ENCODE results near the gene RPS6KB2. TPM values are rescaled to one million over a fixed set of nuclear protein-coding genes. Genes with fewer than 3 reads are reported as not detected.

RPS6KB2 gene
- total and polyA plus RNA-seq, 10 donors = 39.5 to 95.0 (median 55.3) TPM

DNA sequence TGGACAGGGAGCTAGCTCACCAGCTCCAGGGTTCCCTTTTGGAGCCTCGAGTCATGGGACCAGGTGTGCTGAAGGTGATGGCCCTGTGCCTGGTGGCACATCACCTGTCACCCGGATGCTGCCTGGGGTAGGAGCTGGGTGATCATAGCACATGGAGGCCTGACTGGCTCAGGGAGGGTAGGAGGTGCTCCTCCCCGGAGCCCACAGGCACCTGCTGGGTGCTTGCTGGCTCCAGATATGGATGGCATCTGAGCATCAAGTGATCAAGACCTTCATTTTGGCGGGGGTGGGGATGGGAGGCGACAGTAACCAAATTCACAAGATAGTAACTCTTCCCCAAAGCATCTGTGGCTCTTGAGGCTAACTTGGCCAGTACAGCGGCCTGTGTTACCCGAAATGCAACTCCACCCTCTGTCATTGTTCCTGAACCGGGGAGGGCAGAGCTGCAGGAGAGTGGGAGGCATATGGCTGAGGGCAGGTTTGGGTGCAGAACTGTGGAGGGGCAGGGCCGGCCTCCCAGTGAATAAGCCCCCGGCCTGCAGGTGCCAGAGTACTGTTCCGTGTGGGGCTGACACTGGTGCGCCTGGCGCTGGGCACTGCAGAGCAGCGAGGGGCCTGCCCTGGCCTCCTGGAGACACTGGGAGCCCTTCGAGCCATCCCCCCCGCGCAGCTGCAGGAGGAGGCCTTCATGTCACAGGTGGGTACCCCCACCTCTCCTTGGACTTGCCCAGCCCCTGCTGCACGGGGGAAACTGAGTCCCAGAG, 19.7 kb upstream of the RPS6KB2 start:
- H3K27ac ChIP-seq = peak overlapping the region; percentile 65 to 99 (median 96)
- peaks cover 0 to 38% (median 0%) of the 10 kb centered on the region in 7 donors for H3K27me3 ChIP-seq (replicated peaks in 1 of 7)
- H3K4me3 ChIP-seq = peak overlapping the region in 7 of 8 donors; percentile 2 to 75 (median 42)
- H3K4me1 ChIP-seq = peaks cover 37 to 100% (median 91%) of the 10 kb centered on the region in 6 donors
- intact Hi-C loops (cut with DNase I; ENCODE audit: low total_unique reads) = no loop called here
- peaks cover 0 to 50% (median 6%) of the 10 kb centered on the region in 6 donors for H3K36me3 ChIP-seq
- peak; percentile 79 for DNase-seq
- 32 to 57% (median 41%) methylated on average over 5 to 18 of the region's 18 CpGs for WGBS, 5 donors
- no peaks in the 10 kb centered on the region for H3K9me3 ChIP-seq
- TF ChIP-seq, protein P1, sequence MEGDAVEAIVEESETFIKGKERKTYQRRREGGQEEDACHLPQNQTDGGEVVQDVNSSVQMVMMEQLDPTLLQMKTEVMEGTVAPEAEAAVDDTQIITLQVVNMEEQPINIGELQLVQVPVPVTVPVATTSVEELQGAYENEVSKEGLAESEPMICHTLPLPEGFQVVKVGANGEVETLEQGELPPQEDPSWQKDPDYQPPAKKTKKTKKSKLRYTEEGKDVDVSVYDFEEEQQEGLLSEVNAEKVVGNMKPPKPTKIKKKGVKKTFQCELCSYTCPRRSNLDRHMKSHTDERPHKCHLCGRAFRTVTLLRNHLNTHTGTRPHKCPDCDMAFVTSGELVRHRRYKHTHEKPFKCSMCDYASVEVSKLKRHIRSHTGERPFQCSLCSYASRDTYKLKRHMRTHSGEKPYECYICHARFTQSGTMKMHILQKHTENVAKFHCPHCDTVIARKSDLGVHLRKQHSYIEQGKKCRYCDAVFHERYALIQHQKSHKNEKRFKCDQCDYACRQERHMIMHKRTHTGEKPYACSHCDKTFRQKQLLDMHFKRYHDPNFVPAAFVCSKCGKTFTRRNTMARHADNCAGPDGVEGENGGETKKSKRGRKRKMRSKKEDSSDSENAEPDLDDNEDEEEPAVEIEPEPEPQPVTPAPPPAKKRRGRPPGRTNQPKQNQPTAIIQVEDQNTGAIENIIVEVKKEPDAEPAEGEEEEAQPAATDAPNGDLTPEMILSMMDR (IDR thresholded peaks at IDR 0.05 in 8 of 11, conservative IDR thresholded peaks at IDR 0.05 in 3 of 11) = no peak
- TF ChIP-seq POLR2AphosphoS5 (IDR thresholded peaks at IDR 0.05) (no peak), POLR2A (IDR thresholded peaks at IDR 0.05) (no peak)

DNA sequence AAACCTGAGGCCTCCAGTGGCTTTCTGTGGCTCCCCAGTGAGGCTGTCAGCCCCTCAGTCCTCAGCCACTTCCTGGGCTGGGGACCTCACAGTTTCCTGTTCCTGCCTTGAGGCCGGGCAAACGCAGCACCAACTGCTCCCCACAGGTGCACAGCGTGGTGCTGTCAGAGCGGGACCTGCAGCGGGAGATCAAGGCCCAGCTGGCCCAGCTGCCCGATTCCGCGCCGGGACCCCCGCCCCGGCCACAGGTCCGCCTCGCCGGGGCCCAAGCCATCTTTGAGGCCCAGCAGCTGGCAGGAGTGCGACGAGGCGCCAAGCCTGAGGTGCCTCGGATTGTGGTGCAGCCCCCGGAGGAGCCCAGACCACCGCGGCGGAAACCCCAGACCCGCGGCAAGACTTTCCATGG, 19.0 kb upstream of the RPS6KB2 start:
- peak; percentile 95 for DNase-seq
- Histone ChIP-seq H3K9me3 (no peaks in the 10 kb centered on the region), H3K27me3 (replicated peaks in 1 of 7) (peaks cover 0 to 41% (median 0%) of the 10 kb centered on the region in 7 donors), H3K36me3 (peaks cover 0 to 50% (median 6%) of the 10 kb centered on the region in 6 donors), H3K4me1 (peaks cover 37 to 99% (median 90%) of the 10 kb centered on the region in 6 donors), H3K4me3 (peak overlapping the region in 7 of 8 donors; percentile 30 to 75 (median 42)), H3K27ac (peak overlapping the region; percentile 38 to 99 (median 96))
- intact Hi-C loops (cut with DNase I; ENCODE audit: low total_unique reads) = no loop called here
- TF ChIP-seq, protein P1 (IDR thresholded peaks at IDR 0.05 in 8 of 11, conservative IDR thresholded peaks at IDR 0.05 in 3 of 11) = no peak
- TF ChIP-seq POLR2AphosphoS5 (IDR thresholded peaks at IDR 0.05) (peak; percentile 90 to 91 (median 91)), POLR2A (IDR thresholded peaks at IDR 0.05) (peak in 1 of 3 donors; percentile 25)
- 0 to 35% (median 23%) methylated on average over 4 to 24 of the region's 24 CpGs for WGBS, 5 donors

DNA sequence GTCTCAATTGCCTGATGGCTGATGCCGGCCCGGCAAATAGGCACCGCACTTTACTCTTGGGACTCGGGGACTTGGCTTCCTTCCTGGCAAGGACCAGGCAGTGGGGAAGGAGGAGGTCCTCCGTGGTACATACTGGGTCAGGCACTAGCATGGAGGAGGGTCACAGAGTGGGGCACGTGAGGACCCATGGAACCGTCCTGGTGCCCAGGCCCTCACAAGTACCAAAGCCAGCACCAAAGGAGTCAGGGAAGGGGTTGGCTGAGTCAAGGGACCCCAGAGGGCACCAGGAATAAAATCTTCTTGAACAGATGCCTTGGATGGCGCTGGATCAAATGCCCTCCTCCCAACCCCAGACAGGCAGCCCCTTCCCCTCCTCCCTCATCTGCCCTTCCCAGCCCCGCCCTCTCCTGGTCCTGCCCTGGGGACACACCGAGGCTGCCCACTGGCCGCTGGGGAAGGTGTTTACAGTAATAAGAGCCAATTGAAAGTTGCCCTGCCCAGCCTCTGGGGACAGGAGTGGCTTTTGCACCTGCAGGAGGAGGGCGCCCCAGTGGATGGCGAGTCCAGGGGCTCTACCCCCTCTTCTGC, 18.4 kb upstream of the RPS6KB2 start:
- Histone ChIP-seq H3K4me1 (peaks cover 38 to 99% (median 89%) of the 10 kb centered on the region in 6 donors), H3K9me3 (no peaks in the 10 kb centered on the region), H3K27ac (peak overlapping the region; percentile 38 to 99 (median 96)), H3K27me3 (replicated peaks in 1 of 7) (peaks cover 0 to 47% (median 2%) of the 10 kb centered on the region in 7 donors), H3K4me3 (peak overlapping the region in 7 of 8 donors; percentile 30 to 75 (median 42)), H3K36me3 (peaks cover 0 to 50% (median 6%) of the 10 kb centered on the region in 6 donors)
- TF ChIP-seq, protein P1 (IDR thresholded peaks at IDR 0.05 in 8 of 11, conservative IDR thresholded peaks at IDR 0.05 in 3 of 11) = peak in 2 of 11 experiments; percentile 4 to 21
- no peak for TF ChIP-seq POLR2A (IDR thresholded peaks at IDR 0.05)
- TF ChIP-seq POLR2AphosphoS5 (IDR thresholded peaks at IDR 0.05) = peak in 2 of 3 donors; percentile 45 to 49
- 17 to 32% (median 22%) methylated on average over 12 to 13 of the region's 13 CpGs for WGBS, 5 donors
- peak; percentile 91 for DNase-seq
- intact Hi-C loops (cut with DNase I; ENCODE audit: low total_unique reads) = no loop called here

All from spleen (tissue), 11 donors.